SK-N-SH treated with all-trans-retinoic acid at 6 μM for 48 hours (cell line): ENCODE measurements around the gene MEIS3.

ENCODE experiments used
- ARNTL ChIP-seq: fragments of 450-650 bp; formaldehyde crosslinking; IDR thresholded peaks from 2 replicates; pipeline ENCODE4 v1.5.0; 2020; ENCODE audit warnings: low read depth, mild to moderate bottlenecking, moderate library complexity, borderline replicate concordance
- BACH2 ChIP-seq: fragments of 250-450 bp; sonication (Bioruptor Pico); IDR thresholded peaks from 2 replicates; pipeline ENCODE4 v1.9.0; 2021; ENCODE audit warnings: mild to moderate bottlenecking, borderline replicate concordance
- POU6F1 ChIP-seq: fragments of 250-450 bp; sonication (Bioruptor Pico); IDR thresholded peaks from 2 replicates; pipeline ENCODE4 v1.8.0; 2021; ENCODE audit warnings: low read depth, mild to moderate bottlenecking, moderate library complexity, borderline replicate concordance
- ZFP3 ChIP-seq: fragments of 250-450 bp; sonication (Bioruptor Pico); IDR thresholded peaks from 2 replicates; pipeline ENCODE4 v1.5.0; 2020; ENCODE audit warnings: mild to moderate bottlenecking, moderate library complexity
- ZNF565 ChIP-seq: fragments of 450-650 bp; formaldehyde crosslinking; conservative IDR thresholded peaks from 2 replicates; pipeline ENCODE4 v1.5.0; 2020; ENCODE audit warnings: low read depth, mild to moderate bottlenecking, moderate library complexity

DNA sequence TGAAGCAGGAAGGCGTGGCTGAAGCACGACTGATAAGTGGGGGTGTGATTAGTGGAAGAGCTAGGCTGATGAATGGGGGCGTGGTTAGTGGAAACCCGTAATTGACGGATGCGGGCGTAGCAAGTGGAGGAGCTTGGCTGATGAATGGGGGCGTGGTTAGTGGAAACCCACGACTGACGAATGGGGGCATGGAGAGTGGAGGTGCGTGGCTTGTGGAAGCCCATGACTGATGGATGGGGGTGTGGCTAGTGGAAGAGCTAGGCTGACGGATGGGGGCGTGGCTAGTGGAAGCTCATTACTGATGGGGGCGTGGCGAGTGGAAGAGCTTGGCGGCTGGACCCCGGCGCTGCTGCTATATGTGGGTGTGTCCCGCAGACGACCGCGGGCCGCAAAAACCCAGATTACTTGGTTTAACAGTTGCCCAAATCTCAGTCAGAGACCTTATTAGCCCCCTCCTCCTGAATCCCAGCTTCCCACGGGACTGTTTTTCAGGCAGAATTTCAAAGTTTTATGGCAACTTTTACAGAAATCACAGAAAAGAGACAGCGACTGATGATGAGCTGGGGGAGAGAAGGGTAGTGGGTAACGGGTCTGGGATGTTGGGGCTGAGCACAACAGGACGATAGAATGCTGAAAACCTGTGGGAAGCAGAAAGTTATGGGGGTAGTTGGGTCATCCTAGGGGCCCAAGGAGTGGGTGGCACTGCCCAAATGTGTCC, 9.0 kb upstream of the MEIS3 start:
- no peak for TF ChIP-seq ZFP3
- TF ChIP-seq ARNTL (CRISPR knock-in tag), result no peak
- no peak for TF ChIP-seq BACH2
- no peak for TF ChIP-seq POU6F1
- TF ChIP-seq ZNF565 (CRISPR knock-in tag), result no peak
